ENCODE measurements around the gene TRIM29.

TRIM29 gene

GRCh38 chr11:120067438-120068113, 70.3 kb downstream of the TRIM29 start:
- DNase-seq (ENCODE audit: low read depth): no peak
- H3K4me3 ChIP-seq (ENCODE audit: low read length): no peak overlapping the region
- no peak for TF ChIP-seq CTCF (IDR thresholded peaks at IDR 0.05; ENCODE audit: insufficient read depth, low read depth, low read length, missing control alignments)

GRCh38 chr11:120066738-120067437, 71.0 kb downstream of the TRIM29 start:
- no peak for TF ChIP-seq CTCF (IDR thresholded peaks at IDR 0.05; ENCODE audit: insufficient read depth, low read depth, low read length, missing control alignments)

GRCh38 chr11:120065876-120066275, 72.0 kb downstream of the TRIM29 start:
- no peak overlapping the region for H3K4me3 ChIP-seq (ENCODE audit: low read length)
- no peak for DNase-seq (ENCODE audit: low read depth)
- no peak for TF ChIP-seq CTCF (IDR thresholded peaks at IDR 0.05; ENCODE audit: insufficient read depth, low read depth, low read length, missing control alignments)

More at GRCh38 chr11:120066738-120067437, 71.0 kb downstream of the TRIM29 start:
- H3K4me3 ChIP-seq (ENCODE audit: low read length): no peak overlapping the region
- DNase-seq (ENCODE audit: low read depth): no peak

GRCh38 chr11:120065176-120065575, 72.7 kb downstream of the TRIM29 start:
- no peak for DNase-seq (ENCODE audit: low read depth)
- H3K4me3 ChIP-seq (ENCODE audit: low read length): no peak overlapping the region
- TF ChIP-seq CTCF (IDR thresholded peaks at IDR 0.05; ENCODE audit: insufficient read depth, low read depth, low read length, missing control alignments): no peak

- H3K4me3 ChIP-seq (ENCODE audit: low read length): no peak overlapping the region
- no peak for DNase-seq (ENCODE audit: low read depth)
- TF ChIP-seq CTCF (IDR thresholded peaks at IDR 0.05; ENCODE audit: insufficient read depth, low read depth, low read length, missing control alignments): no peak
Observed at GRCh38 chr11:120064341-120064740, 73.6 kb downstream of the TRIM29 start.

- H3K4me3 ChIP-seq (ENCODE audit: low read length): no peak overlapping the region
- no peak for TF ChIP-seq CTCF (IDR thresholded peaks at IDR 0.05; ENCODE audit: insufficient read depth, low read depth, low read length, missing control alignments)
- DNase-seq (ENCODE audit: low read depth): no peak
Observed at GRCh38 chr11:120063686-120064340, 74.1 kb downstream of the TRIM29 start.
